Measurements from ENCODE around the gene ACSBG1.

DNA sequence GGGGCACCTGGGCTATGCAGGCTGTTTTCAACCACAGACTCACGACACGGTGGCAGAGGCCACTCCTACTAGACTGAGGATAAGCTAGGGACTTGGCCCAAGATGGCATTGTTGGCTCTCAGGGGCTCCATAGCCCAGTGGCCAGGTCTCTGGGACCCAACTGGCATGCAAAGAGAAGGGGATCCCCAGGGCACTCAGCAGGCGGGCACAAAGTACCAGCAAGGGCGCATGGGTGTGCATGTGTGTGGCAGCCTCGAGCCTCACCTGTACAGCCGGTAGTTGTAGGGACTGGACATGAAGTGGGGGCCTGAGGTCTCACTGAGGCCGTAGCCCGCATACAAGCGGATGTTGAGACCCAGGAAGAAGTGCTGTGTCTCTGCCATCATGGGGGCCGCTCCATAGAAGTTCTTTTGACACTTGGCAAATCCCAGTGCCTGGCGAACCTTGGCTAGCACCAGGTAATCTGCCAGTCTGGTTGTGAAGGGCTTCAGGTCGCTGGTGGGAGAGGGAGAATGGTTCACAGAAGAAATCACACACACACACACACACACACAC is 55.0 kb downstream of the ACSBG1 start:
- TF ChIP-seq RAD21 (IDR thresholded peaks at IDR 0.05 in 1 of 2, conservative IDR thresholded peaks at IDR 0.05 in 1 of 2; ENCODE audit: low read depth in 2 of 2, low read length in 2 of 2) (no peak), POLR2A (IDR thresholded peaks at IDR 0.05; ENCODE audit: control extremely low read depth in 1 of 2, low read depth in 2 of 2, low read length in 2 of 2) (no peak)

All from H1 (cell line).